Testis (tissue), 3 donors: ENCODE data around the gene C4orf36. TPM values are rescaled to one million over a fixed set of nuclear protein-coding genes. Genes with fewer than 3 reads are reported as not detected.

Source experiments
- DNase-seq: peaks from one replicate; pipeline ENCODE4 v3.0.0-alpha.2; 2019
- H3K27ac ChIP-seq, 2 donors: fragments of 200-600 bp; sonication (generic); one replicate each; pipeline ENCODE4 v1.5.1; 2019
- H3K27me3 ChIP-seq: fragments of 200-600 bp; sonication (generic); one replicate; pipeline ENCODE4 v1.5.1; 2019
- H3K36me3 ChIP-seq: fragments of 200-600 bp; sonication (generic); one replicate; pipeline ENCODE4 v1.5.1; 2017; ENCODE audit warnings: low read depth; ENCODE audit errors: missing control alignments
- H3K4me1 ChIP-seq: fragments of 200-600 bp; sonication (generic); one replicate; pipeline ENCODE4 v1.5.1; 2019
- H3K4me3 ChIP-seq, 2 donors: fragments of 200-600 bp; sonication (generic); one replicate each; pipeline ENCODE4 v1.5.1; 2017 to 2019
- H3K9me3 ChIP-seq: fragments of 200-600 bp; sonication (generic); one replicate; pipeline ENCODE4 v1.5.1; 2017
- CTCF ChIP-seq, 3 experiments: fragments of 450-650 bp in 2 of 3; fragments of 200-600 bp in 1 of 3; sonication (generic) in 1 of 3; IDR thresholded peaks; one replicate each; pipeline ENCODE4 v1.5.1; 2016 to 2019; ENCODE audit warnings: antibody characterized with exemption in 3 of 3, mild to moderate bottlenecking in 2 of 3, moderate library complexity in 1 of 3
- POLR2A ChIP-seq: fragments of 450-650 bp; IDR thresholded peaks from one replicate; pipeline ENCODE4 v1.6.1; 2017; ENCODE audit warnings: antibody characterized with exemption, mild to moderate bottlenecking, moderate library complexity
- WGBS, 2 donors: methylation state at CpG; one replicate each; pipeline ENCODE4 v1.1.5; 2018; 5-methylcytosine and 5-hydroxymethylcytosine counted together
- intact Hi-C: fragments of 100-400 bp; cut with DNase I; formaldehyde crosslinking; loops from one replicate; pipeline ENCODE4 v1.15.1; 2023; ENCODE audit warnings: low total_unique reads
- polyA plus RNA-seq: library from polyadenylated mRNA; stranded (reverse); fragments of 350-450 nt; fragmentation: Illumina TruSeq; extraction: RNeasy Lipid Tissue Mini Kit (QIAGEN cat#74804); gene quantifications from one replicate; pipeline ENCODE4 v1.2.3, GENCODE V29; 2014; ENCODE audit warnings: low read depth, low replicate concordance; ENCODE audit not compliant: insufficient read depth
- total RNA-seq, 2 donors: library from RNA; depleted of rRNA; stranded (reverse); fragments of >200 nt; gene quantifications; one replicate each; pipeline ENCODE4 v1.2.3, GENCODE V29; 2016

The C4orf36 gene
- total and polyA plus RNA-seq, 3 donors from 2014 or later, result 5.9 to 26.4 (median 20.0) TPM

- H3K27me3 ChIP-seq, result no peaks in the 10 kb centered on the region
- TF ChIP-seq CTCF (IDR thresholded peaks at IDR 0.05), result no peak
- TF ChIP-seq POLR2A, result no peak
- no peaks in the 10 kb centered on the region for H3K36me3 ChIP-seq
- no peaks in the 10 kb centered on the region for H3K4me1 ChIP-seq
- no peak overlapping the region for H3K4me3 ChIP-seq
- H3K27ac ChIP-seq, result no peak overlapping the region
- intact Hi-C loops, result no loop called here
- no peaks in the 10 kb centered on the region for H3K9me3 ChIP-seq
- 95 to 100% methylated on average over 1 of the region's 1 CpG for WGBS, 2 donors
- DNase-seq, result no peak
Observed at GRCh38 chr4:86833615-86834014, 58.6 kb downstream of the C4orf36 start.

- intact Hi-C loops, result no loop called here
- no peaks in the 10 kb centered on the region for H3K4me1 ChIP-seq
- no peaks in the 10 kb centered on the region for H3K27me3 ChIP-seq
- H3K36me3 ChIP-seq, result no peaks in the 10 kb centered on the region
- DNase-seq, result peak; percentile 29
- TF ChIP-seq CTCF (IDR thresholded peaks at IDR 0.05) (no peak), POLR2A (no peak)
- H3K4me3 ChIP-seq, result no peak overlapping the region
- WGBS, 2 donors, result 82% methylated on average over 5 of the region's 5 CpGs
- H3K9me3 ChIP-seq, result no peaks in the 10 kb centered on the region
- no peak overlapping the region for H3K27ac ChIP-seq
Observed at GRCh38 chr4:86831262-86832130, 60.7 kb downstream of the C4orf36 start.

Other genes with a start within 250 kb of the C4orf36 start
- 1 to 10 TPM; 1.5 to 3.0 TPM for gene SLC10A6, start 43.0 kb downstream of the C4orf36 start, total RNA-seq
- 6.9 TPM for gene SLC10A6, start 43.0 kb downstream of the C4orf36 start, polyA plus RNA-seq
- 10 to 100 TPM; 53.6 to 56.8 TPM for gene AFF1, start 42.6 kb upstream of the C4orf36 start, total RNA-seq
- gene AFF1, start 42.6 kb upstream of the C4orf36 start, polyA plus RNA-seq, result 15.8 TPM